Measurements from ENCODE around the gene DEAF1. TPM values are rescaled to one million over a fixed set of nuclear protein-coding genes. Genes with fewer than 3 reads are reported as not detected.

Gene DEAF1
- total and polyA plus RNA-seq, 2 of the 13 experiments (the other 11 are each of a cell fraction or from before 2014, with no cell fraction given), result 22.3 to 29.6 TPM

GRCh38 chr11:655036-655726 lies 39.8 kb downstream of the DEAF1 start (continued):
- TF ChIP-seq SALL2 (CRISPR knock-in tag; IDR thresholded peaks at IDR 0.05) (no peak), DNMT3B (CRISPR knock-in tag; conservative IDR thresholded peaks at IDR 0.05) (no peak), ZFP36L1 (CRISPR knock-in tag; IDR thresholded peaks at IDR 0.05) (no peak), SRSF4 (IDR thresholded peaks at IDR 0.05; ENCODE audit: low read depth, low read length, poor library complexity, severe bottlenecking) (no peak), MED1 (CRISPR knock-in tag; IDR thresholded peaks at IDR 0.05) (peak; percentile 66), ZNF205 (CRISPR knock-in tag; IDR thresholded peaks at IDR 0.05) (no peak), ZNF501 (CRISPR knock-in tag; IDR thresholded peaks at IDR 0.05) (peak; percentile 20; the same call in 1 of the 2 replicates), PHF8 (CRISPR knock-in tag; IDR thresholded peaks at IDR 0.05) (no peak), ZFP62 (CRISPR knock-in tag; IDR thresholded peaks at IDR 0.05) (no peak), ZNF607 (CRISPR knock-in tag; IDR thresholded peaks at IDR 0.05; ENCODE audit: borderline replicate concordance) (no peak), ZNF563 (CRISPR knock-in tag; IDR thresholded peaks at IDR 0.05) (0 out of 2 replicates have a peak, but pooled peaks have one; percentile 26), AKAP8 (CRISPR knock-in tag; IDR thresholded peaks at IDR 0.05) (0 out of 2 replicates have a peak, but pooled peaks have one; percentile 25), CBX2 (IDR thresholded peaks at IDR 0.05; ENCODE audit: low read depth, low read length) (no peak), CBX2 (CRISPR knock-in tag; IDR thresholded peaks at IDR 0.05; ENCODE audit: low read depth) (no peak), XBP1 (CRISPR knock-in tag; IDR thresholded peaks at IDR 0.05) (no peak), KMT2A (CRISPR knock-in tag; IDR thresholded peaks at IDR 0.05) (0 out of 2 replicates have a peak, but pooled peaks have one; percentile 24), EHMT2 (IDR thresholded peaks at IDR 0.05; ENCODE audit: borderline replicate concordance, low read depth, low read length) (no peak), MAZ (IDR thresholded peaks at IDR 0.05; ENCODE audit: borderline replicate concordance, low read depth, low read length) (no peak), MAZ (CRISPR knock-in tag; IDR thresholded peaks at IDR 0.05; ENCODE audit: low read depth) (no peak), FOXC1 (CRISPR knock-in tag; IDR thresholded peaks at IDR 0.05; ENCODE audit: borderline replicate concordance) (no peak), ZSCAN25 (CRISPR knock-in tag; IDR thresholded peaks at IDR 0.05) (no peak), FOXA1 (IDR thresholded peaks at IDR 0.05) (no peak), FOXA1 (CRISPR knock-in tag; IDR thresholded peaks at IDR 0.05) (peak; percentile 90), HMGXB3 (CRISPR knock-in tag; IDR thresholded peaks at IDR 0.05; ENCODE audit: borderline replicate concordance) (no peak), GFI1 (CRISPR knock-in tag; IDR thresholded peaks at IDR 0.05; ENCODE audit: borderline replicate concordance) (peak; percentile 46; the same call in 1 of the 2 replicates), ZNF34 (CRISPR knock-in tag; IDR thresholded peaks at IDR 0.05; ENCODE audit: borderline replicate concordance) (no peak), ESRRA (CRISPR knock-in tag; IDR thresholded peaks at IDR 0.05; ENCODE audit: low read depth) (0 out of 2 replicates have a peak, but pooled peaks have one; percentile 22), ZKSCAN5 (CRISPR knock-in tag; IDR thresholded peaks at IDR 0.05) (no peak), ZNF557 (CRISPR knock-in tag; IDR thresholded peaks at IDR 0.05) (no peak), ZNF121 (CRISPR knock-in tag; IDR thresholded peaks at IDR 0.05) (peak; percentile 81)
